ENCODE data around the gene PPP1R37. TPM values are rescaled to one million over a fixed set of nuclear protein-coding genes. Genes with fewer than 3 reads are reported as not detected.

PPP1R37 gene
- total RNA-seq, 2 donors from 2014 or later = 31.6 to 33.1 TPM

Other genes with a start within 250 kb of the PPP1R37 start
- 100 to 1,000 TPM; 112 to 125 TPM for gene NECTIN2, start 246.9 kb upstream of the PPP1R37 start, total RNA-seq
- 10 to 100 TPM; 48.7 to 80.0 TPM for gene TOMM40, start 201.9 kb upstream of the PPP1R37 start, total RNA-seq
- gene APOE, start 187.4 kb upstream of the PPP1R37 start, total RNA-seq = 10 to 100 TPM; 14.6 to 88.2 TPM
- gene APOC1, start 178.6 kb upstream of the PPP1R37 start, total RNA-seq = 10 to 100 TPM in 1 of 2 donors, 1 to 10 TPM in 1; 2.8 to 23.8 TPM
- gene APOC4, start 150.9 kb upstream of the PPP1R37 start, total RNA-seq = not detected
- gene APOC2, start 147.1 kb upstream of the PPP1R37 start, total RNA-seq = 1 to 10 TPM in 1 of 2 donors, not detected in 1; 4.4 TPM
- 100 to 1,000 TPM; 113 to 129 TPM for gene CLPTM1, start 137.8 kb upstream of the PPP1R37 start, total RNA-seq
- gene RELB, start 91.7 kb upstream of the PPP1R37 start, total RNA-seq = 10 to 100 TPM; 11.8 to 40.9 TPM
- 10 to 100 TPM; 65.3 to 92.8 TPM for gene CLASRP, start 54.1 kb upstream of the PPP1R37 start, total RNA-seq
- 1 to 10 TPM; 4.0 to 6.1 TPM for gene ZNF296, start 16.7 kb upstream of the PPP1R37 start, total RNA-seq
- 10 to 100 TPM; 18.1 to 22.8 TPM for gene GEMIN7, start 13.9 kb upstream of the PPP1R37 start, total RNA-seq
- gene NKPD1, start 67.8 kb downstream of the PPP1R37 start, total RNA-seq = under 1 TPM; 0.08 to 0.15 TPM
- 10 to 100 TPM; 45.0 to 46.9 TPM for gene TRAPPC6A, start 85.1 kb downstream of the PPP1R37 start, total RNA-seq
- 10 to 100 TPM; 11.2 to 13.5 TPM for gene BLOC1S3, start 85.6 kb downstream of the PPP1R37 start, total RNA-seq
- 1 to 10 TPM; 1.3 to 1.4 TPM for gene EXOC3L2, start 152.2 kb downstream of the PPP1R37 start, total RNA-seq
- 10 to 100 TPM; 18.0 to 24.7 TPM for gene MARK4, start 158.1 kb downstream of the PPP1R37 start, total RNA-seq
- gene CKM, start 229.7 kb downstream of the PPP1R37 start, total RNA-seq = under 1 TPM in 1 of 2 donors, not detected in 1; 0.50 TPM
- gene KLC3, start 247.6 kb downstream of the PPP1R37 start, total RNA-seq = not detected

Measured in left colon (tissue), 2 donors.